HepG2 (cell line): ENCODE results near the gene MRGPRX4. TPM values are rescaled to one million over a fixed set of nuclear protein-coding genes. Genes with fewer than 3 reads are reported as not detected.

Experiments used
- ATAC-seq: fragments of 200-7000 bp; cut with Tn5 transposase; 3 replicates; pipeline ENCODE4 v1.9.1; 2020; ENCODE audit warnings: mild to moderate bottlenecking, moderate library complexity
- BruUV-seq: library from RNA; stranded (reverse); fragments of 400-500 nt; replicated peaks from 2 replicates; lab custom pipeline; 2021; lab: Mats Ljungman, UMichigan
- CTCF ChIA-PET: fragments of 300-600 bp; formaldehyde crosslinking; extraction: SDS; loops from one replicate; lab custom pipeline; 2021; ENCODE audit warnings: low total read pairs, inconsistent platforms, low intra/inter-chr PET ratio; lab: Yijun Ruan, JAX
- POLR2A ChIA-PET: fragments of 350-600 bp; sonication (Branson Sonifier 250); formaldehyde crosslinking; loops from one replicate; lab custom pipeline; 2020; ENCODE audit warnings: antibody characterized with exemption, inconsistent platforms; lab: Yijun Ruan, JAX
- DNase-seq: peaks from one replicate; pipeline ENCODE4 v3.0.0-alpha.2; 2015; ENCODE audit warnings: low spot score
- FAIRE-seq: peaks from 3 replicates; lab custom pipeline; 2011; peaks lifted over from hg19 to GRCh38; lab: Jason Lieb, UNC
- H2AFZ ChIP-seq: one replicate; pipeline ENCODE4 v1.6.1; 2011; ENCODE audit warnings: low read length, inconsistent platforms
- H3K27ac ChIP-seq: fragments of 300-600 bp; 3 replicates; pipeline ENCODE4 v1.8.0; 2011; ENCODE audit warnings: mixed run types, mild to moderate bottlenecking, mixed read lengths, low read length, inconsistent platforms; ENCODE audit not compliant: insufficient read depth; ENCODE audit errors: extremely low read length
- H3K27me3 ChIP-seq, 2 experiments: fragments of 200-600 bp in 1 of 2; 2 replicates in 1 of 2; 3 replicates in 1 of 2; pipeline versions ENCODE4 v1.6.0 to v1.8.0; 2011; ENCODE audit warnings: low read length in 2 of 2, mild to moderate bottlenecking in 2 of 2, moderate library complexity in 2 of 2, inconsistent platforms in 1 of 2; ENCODE audit not compliant: insufficient read depth in 2 of 2, control insufficient read depth in 1 of 2
- H3K36me3 ChIP-seq, 2 experiments: fragments of 200-600 bp in 1 of 2; replicated peaks in 1 of 2; 2 replicates in 1 of 2; 3 replicates in 1 of 2; pipeline versions ENCODE4 v1.5.1 to v1.8.0; 2011; ENCODE audit warnings: low read length in 2 of 2, inconsistent platforms in 1 of 2; ENCODE audit not compliant: insufficient read depth in 2 of 2, control insufficient read depth in 1 of 2
- H3K4me1 ChIP-seq: 2 replicates; pipeline ENCODE4 v1.5.1; 2012; ENCODE audit warnings: low read length, inconsistent platforms; ENCODE audit not compliant: insufficient read depth
- H3K4me2 ChIP-seq: 2 replicates; pipeline ENCODE4 v1.6.0; 2011; ENCODE audit warnings: low read depth, low read length, inconsistent platforms
- H3K4me3 ChIP-seq, 3 experiments: fragments of 200-600 bp in 1 of 3; sonication (generic), shearing (Covaris generic) in 1 of 3; replicated peaks in 1 of 3; 2 replicates each; pipeline ENCODE4 v1.5.1; 2011 to 2016; ENCODE audit warnings: low read length in 3 of 3, inconsistent platforms in 2 of 3, low read depth in 2 of 3, mild to moderate bottlenecking in 2 of 3, control low read depth in 1 of 3, mixed read lengths in 1 of 3; ENCODE audit not compliant: insufficient read depth in 1 of 3
- H3K79me2 ChIP-seq: one replicate; pipeline ENCODE4 v1.6.1; 2011; ENCODE audit warnings: low read length, inconsistent platforms; ENCODE audit not compliant: insufficient read depth
- H3K9ac ChIP-seq: 2 replicates; pipeline ENCODE4 v1.6.0; 2011; ENCODE audit warnings: mild to moderate bottlenecking, low read depth, low read length, inconsistent platforms; ENCODE audit not compliant: insufficient read depth
- H3K9me3 ChIP-seq: 2 replicates; pipeline ENCODE4 v1.5.1; 2012; ENCODE audit warnings: mild to moderate bottlenecking, low read length
- H4K20me1 ChIP-seq: 2 replicates; pipeline ENCODE4 v1.6.0; 2011; ENCODE audit warnings: inconsistent platforms, mild to moderate bottlenecking, low read length, moderate library complexity; ENCODE audit not compliant: insufficient read depth
- BRCA1 ChIP-seq: sonication (generic); formaldehyde crosslinking; IDR thresholded peaks from 2 replicates; pipeline ENCODE4 v1.4.0; 2020; ENCODE audit warnings: missing genetic modification reagents
- MIXL1 ChIP-seq: IDR thresholded peaks from 2 replicates; pipeline ENCODE4 v1.6.1; 2016
- NFIB ChIP-seq: sonication (generic); formaldehyde crosslinking; IDR thresholded peaks from 2 replicates; pipeline ENCODE4 v1.9.0; 2021; ENCODE audit warnings: missing genetic modification reagents, mild to moderate bottlenecking, borderline replicate concordance
- PITX1 ChIP-seq: sonication (generic); formaldehyde crosslinking; IDR thresholded peaks from 2 replicates; pipeline ENCODE4 v1.5.1; 2020; ENCODE audit warnings: mild to moderate bottlenecking, missing genetic modification reagents
- ZMYM2 ChIP-seq: sonication (generic); formaldehyde crosslinking; IDR thresholded peaks from 2 replicates; pipeline ENCODE4 v1.8.0; 2022; ENCODE audit warnings: mild to moderate bottlenecking, missing genetic modification reagents
- ZNF282 ChIP-seq: fragments of 450-650 bp; IDR thresholded peaks from 2 replicates; pipeline ENCODE4 v1.6.1; 2018; ENCODE audit not compliant: partially characterized antibody
- ZNF672 ChIP-seq: sonication (generic); formaldehyde crosslinking; IDR thresholded peaks from 2 replicates; pipeline ENCODE4 v1.8.1; 2022; ENCODE audit warnings: missing genetic modification reagents
- WGBS: methylation state at CpG from one replicate; pipeline ENCODE4 v1.1.6; 2017; ENCODE audit warnings: low lambda C conversion rate; 5-methylcytosine and 5-hydroxymethylcytosine counted together
- in situ Hi-C: cut with HindIII; loops from 2 replicates; pipeline ENCODE4 v1.10.0; 2017; ENCODE audit warnings: low pct_unique_long_range_greater_than_20kb; ENCODE audit not compliant: extremely low pct_ligation_motif_present
- intact Hi-C: fragments of 100-400 bp; cut with micrococcal nuclease; formaldehyde crosslinking; loops from one replicate; pipeline ENCODE4 v1.10.0; 2022; ENCODE audit not compliant: unreplicated experiment
- polyA plus RNA-seq, 8 experiments: library from polyadenylated mRNA; depleted of rRNA in 3 of 8; stranded (reverse) in 7 of 8; unstranded in 1 of 8; fragments of >200 nt; fragmentation: Illumina TruSeq in 4 of 8; extraction: Trizol in 4 of 8; gene quantifications; 2 replicates each; pipeline versions ENCODE4 v1.2.1 to v1.2.3, GENCODE V29; 2011 to 2016; ENCODE audit warnings: low read depth in 4 of 8, missing spikeins in 1 of 8, mixed read lengths in 1 of 8; ENCODE audit not compliant: insufficient read depth in 1 of 8
- total RNA-seq, 5 experiments: library from RNA; depleted of rRNA; stranded (reverse); fragments of >200 nt; fragmentation: Illumina TruSeq; extraction: Trizol; gene quantifications; 2 replicates each; pipeline ENCODE4 v1.2.3, GENCODE V29; 2016; ENCODE audit warnings: low read depth in 1 of 5
- TF ChIP-seq, protein P1 (sequence below): sonication (generic); formaldehyde crosslinking; IDR thresholded peaks from 2 replicates; pipeline ENCODE4 v1.4.0; 2020; ENCODE audit warnings: mild to moderate bottlenecking, low read depth, missing genetic modification reagents

MRGPRX4 gene
- total and polyA plus RNA-seq, 2 of the 13 experiments (the other 11 are each of a cell fraction or from before 2014, with no cell fraction given), result 0.18 TPM

DNA sequence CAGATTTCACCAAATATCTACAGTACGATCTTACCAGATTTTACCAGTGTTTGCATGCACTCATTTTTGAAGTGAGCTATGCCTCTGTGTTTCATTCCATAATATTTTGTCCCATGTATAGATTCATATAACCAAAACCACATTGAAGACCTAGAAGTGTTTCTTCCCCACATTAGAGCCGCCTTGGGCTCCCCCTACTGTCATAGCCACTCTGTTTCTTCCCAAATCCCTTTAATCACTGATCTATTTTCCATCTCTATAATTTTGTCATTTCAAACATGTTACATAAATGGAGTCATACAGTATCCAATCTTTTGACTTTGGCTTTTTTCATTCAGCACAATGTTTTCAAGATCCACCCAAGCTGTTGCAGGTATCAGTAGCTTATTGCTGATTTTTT lies 27.6 kb upstream of the MRGPRX4 start (continued):
- TF ChIP-seq ZNF672 (CRISPR knock-in tag) (no peak), NFIB (CRISPR knock-in tag) (no peak), PITX1 (no peak)

DNA sequence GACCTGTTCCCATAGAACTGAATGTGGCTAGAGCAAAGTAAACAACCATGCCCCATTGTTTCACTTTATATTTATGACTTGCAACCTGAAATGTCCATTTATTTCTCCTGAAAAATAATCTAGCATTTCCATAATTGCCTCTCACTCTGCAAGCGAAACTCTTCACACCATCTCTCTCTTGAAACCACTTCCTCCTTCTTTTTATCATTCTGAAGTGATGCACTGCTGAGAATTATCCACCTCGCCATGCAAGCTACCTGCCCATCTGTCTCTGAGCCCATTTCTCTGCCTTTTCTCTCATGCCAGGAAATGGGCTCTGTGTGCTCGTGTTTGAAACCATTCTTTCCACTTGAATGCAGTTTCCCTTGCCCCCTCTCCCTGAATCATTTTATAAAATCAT lies 26.8 kb upstream of the MRGPRX4 start:
- Histone ChIP-seq H4K20me1 (no peaks in the 10 kb centered on the region), H2AFZ (no peak overlapping the region), H3K27me3 (peaks cover 0 to 23% of the 10 kb centered on the region in 2 experiments; a peak in 2 of 5 replicates), H3K27ac (no peak overlapping the region), H3K4me3 (no peak overlapping the region), H3K36me3 (no peaks in the 10 kb centered on the region), H3K9ac (no peak overlapping the region), H3K79me2 (no peaks in the 10 kb centered on the region), H3K9me3 (no peaks in the 10 kb centered on the region), H3K4me1 (no peaks in the 10 kb centered on the region), H3K4me2 (no peak overlapping the region; the same call in 1 of the 2 replicates)
- no peak for DNase-seq
- CTCF ChIA-PET, result interaction anchor here (3.2 kb wide), 1 partner anchor 30 kb away, joined by 31 read pairs; no protein-coding TSS in a partner anchor
- TF ChIP-seq MIXL1 (CRISPR knock-in tag) (no peak), ZMYM2 (CRISPR knock-in tag) (no peak), BRCA1 (CRISPR knock-in tag) (no peak), ZNF282 (no peak)
- TF ChIP-seq, protein P1, sequence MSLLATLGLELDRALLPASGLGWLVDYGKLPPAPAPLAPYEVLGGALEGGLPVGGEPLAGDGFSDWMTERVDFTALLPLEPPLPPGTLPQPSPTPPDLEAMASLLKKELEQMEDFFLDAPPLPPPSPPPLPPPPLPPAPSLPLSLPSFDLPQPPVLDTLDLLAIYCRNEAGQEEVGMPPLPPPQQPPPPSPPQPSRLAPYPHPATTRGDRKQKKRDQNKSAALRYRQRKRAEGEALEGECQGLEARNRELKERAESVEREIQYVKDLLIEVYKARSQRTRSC (CRISPR knock-in tag), result no peak
- in situ Hi-C loops (no loop called here), intact Hi-C loops (loop anchor here (1.0 kb wide), 1 partner anchor 31 kb away; no protein-coding TSS in a partner anchor)
- 6% methylated on average over 3 of the region's 3 CpGs for WGBS
- no TSS peak for BruUV-seq
- FAIRE-seq, result no peak
- POLR2A ChIA-PET, result no interaction called here
- ATAC-seq, result no peak
